ENCODE data around the gene AIG1. TPM values are rescaled to one million over a fixed set of nuclear protein-coding genes. Genes with fewer than 3 reads are reported as not detected.

Gene AIG1
- total and polyA plus RNA-seq, 4 donors, result 19.9 to 31.7 (median 27.3) TPM

GRCh38 chr6:143210420-143210819 lies 149.7 kb downstream of the AIG1 start:
- DNase-seq, result no peak
- no peak for ATAC-seq (ENCODE audit: insufficient read depth, low FRiP score)
- Histone ChIP-seq H3K9ac (ENCODE audit: insufficient read depth in 1 of 2, low read length in 2 of 2) (no peak overlapping the region), H3K4me1 (ENCODE audit: control insufficient read depth in 5 of 5, insufficient read depth in 5 of 5, low read length in 5 of 5) (peaks cover 0 to 16% (median 10%) of the 10 kb centered on the region in 5 donors), H3K27ac (ENCODE audit: low read depth in 1 of 2, low read length in 1 of 2) (no peak overlapping the region), H3K4me3 (no peak overlapping the region), H3K36me3 (ENCODE audit: control insufficient read depth in 4 of 4, insufficient read depth in 4 of 4, low read length in 4 of 4) (no peaks in the 10 kb centered on the region), H3K9me3 (ENCODE audit: control insufficient read depth in 4 of 4, insufficient read depth in 3 of 4, low read length in 3 of 4) (no peaks in the 10 kb centered on the region), H3K27me3 (ENCODE audit: control insufficient read depth in 3 of 3, insufficient read depth in 3 of 3, low read length in 2 of 3) (no peaks in the 10 kb centered on the region)
- WGBS, 2 donors, result 86 to 88% methylated on average over 2 of the region's 2 CpGs
- TF ChIP-seq, protein P1, sequence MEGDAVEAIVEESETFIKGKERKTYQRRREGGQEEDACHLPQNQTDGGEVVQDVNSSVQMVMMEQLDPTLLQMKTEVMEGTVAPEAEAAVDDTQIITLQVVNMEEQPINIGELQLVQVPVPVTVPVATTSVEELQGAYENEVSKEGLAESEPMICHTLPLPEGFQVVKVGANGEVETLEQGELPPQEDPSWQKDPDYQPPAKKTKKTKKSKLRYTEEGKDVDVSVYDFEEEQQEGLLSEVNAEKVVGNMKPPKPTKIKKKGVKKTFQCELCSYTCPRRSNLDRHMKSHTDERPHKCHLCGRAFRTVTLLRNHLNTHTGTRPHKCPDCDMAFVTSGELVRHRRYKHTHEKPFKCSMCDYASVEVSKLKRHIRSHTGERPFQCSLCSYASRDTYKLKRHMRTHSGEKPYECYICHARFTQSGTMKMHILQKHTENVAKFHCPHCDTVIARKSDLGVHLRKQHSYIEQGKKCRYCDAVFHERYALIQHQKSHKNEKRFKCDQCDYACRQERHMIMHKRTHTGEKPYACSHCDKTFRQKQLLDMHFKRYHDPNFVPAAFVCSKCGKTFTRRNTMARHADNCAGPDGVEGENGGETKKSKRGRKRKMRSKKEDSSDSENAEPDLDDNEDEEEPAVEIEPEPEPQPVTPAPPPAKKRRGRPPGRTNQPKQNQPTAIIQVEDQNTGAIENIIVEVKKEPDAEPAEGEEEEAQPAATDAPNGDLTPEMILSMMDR (IDR thresholded peaks at IDR 0.05; ENCODE audit: control extremely low read depth, extremely low read depth), result no peak

GRCh38 chr6:143213859-143214376 lies 153.2 kb downstream of the AIG1 start:
- no peak overlapping the region for H3K9ac ChIP-seq (ENCODE audit: insufficient read depth in 1 of 2, low read length in 2 of 2)
- no peak overlapping the region for H3K4me3 ChIP-seq
- H3K27ac ChIP-seq (ENCODE audit: low read depth in 1 of 2, low read length in 1 of 2), result no peak overlapping the region
- peaks cover 0 to 18% (median 9%) of the 10 kb centered on the region in 5 donors for H3K4me1 ChIP-seq (ENCODE audit: control insufficient read depth in 5 of 5, insufficient read depth in 5 of 5, low read length in 5 of 5)
- DNase-seq, result peak in 2 of 3 donors; percentile 26 to 45
- H3K36me3 ChIP-seq (ENCODE audit: control insufficient read depth in 4 of 4, insufficient read depth in 4 of 4, low read length in 4 of 4), result no peaks in the 10 kb centered on the region
- no peak for ATAC-seq (ENCODE audit: insufficient read depth, low FRiP score)
- TF ChIP-seq, protein P1 (IDR thresholded peaks at IDR 0.05; ENCODE audit: control extremely low read depth, extremely low read depth), result no peak
- no peaks in the 10 kb centered on the region for H3K9me3 ChIP-seq (ENCODE audit: control insufficient read depth in 4 of 4, insufficient read depth in 3 of 4, low read length in 3 of 4)
- no peaks in the 10 kb centered on the region for H3K27me3 ChIP-seq (ENCODE audit: control insufficient read depth in 3 of 3, insufficient read depth in 3 of 3, low read length in 2 of 3)
- 75 to 90% methylated on average over 3 of the region's 3 CpGs for WGBS, 2 donors

DNA sequence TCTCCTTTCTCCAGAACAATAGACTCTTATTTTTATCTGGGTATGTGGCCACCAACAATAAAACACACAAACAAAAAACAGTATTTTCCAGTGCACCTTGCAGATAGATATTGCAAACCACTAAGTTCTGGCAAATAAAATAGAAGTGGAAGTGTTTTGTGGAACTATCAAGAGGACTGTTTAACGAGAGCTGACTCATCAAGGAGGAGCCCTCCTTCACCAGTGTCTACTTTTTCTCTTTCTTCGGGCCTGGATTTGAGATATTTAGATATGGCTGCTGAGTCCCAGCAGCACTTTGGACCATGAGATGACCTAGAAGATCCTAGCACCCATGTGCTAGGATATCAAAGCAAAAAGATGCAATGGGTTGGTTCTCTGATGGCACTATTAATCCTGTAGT lies 154.7 kb downstream of the AIG1 start:
- Histone ChIP-seq H3K4me3 (no peak overlapping the region), H3K27ac (ENCODE audit: low read depth in 1 of 2, low read length in 1 of 2) (no peak overlapping the region), H3K36me3 (ENCODE audit: control insufficient read depth in 4 of 4, insufficient read depth in 4 of 4, low read length in 4 of 4) (no peaks in the 10 kb centered on the region), H3K9ac (ENCODE audit: insufficient read depth in 1 of 2, low read length in 2 of 2) (no peak overlapping the region), H3K9me3 (ENCODE audit: control insufficient read depth in 4 of 4, insufficient read depth in 3 of 4, low read length in 3 of 4) (no peaks in the 10 kb centered on the region), H3K27me3 (ENCODE audit: control insufficient read depth in 3 of 3, insufficient read depth in 3 of 3, low read length in 2 of 3) (no peaks in the 10 kb centered on the region), H3K4me1 (ENCODE audit: control insufficient read depth in 5 of 5, insufficient read depth in 5 of 5, low read length in 5 of 5) (peaks cover 0 to 22% (median 9%) of the 10 kb centered on the region in 5 donors)
- DNase-seq (no peak), ATAC-seq (ENCODE audit: insufficient read depth, low FRiP score) (no peak)
- TF ChIP-seq, protein P1 (IDR thresholded peaks at IDR 0.05; ENCODE audit: control extremely low read depth, extremely low read depth), result no peak
- 65 to 69% methylated on average over 2 of the region's 2 CpGs for WGBS, 2 donors

DNA sequence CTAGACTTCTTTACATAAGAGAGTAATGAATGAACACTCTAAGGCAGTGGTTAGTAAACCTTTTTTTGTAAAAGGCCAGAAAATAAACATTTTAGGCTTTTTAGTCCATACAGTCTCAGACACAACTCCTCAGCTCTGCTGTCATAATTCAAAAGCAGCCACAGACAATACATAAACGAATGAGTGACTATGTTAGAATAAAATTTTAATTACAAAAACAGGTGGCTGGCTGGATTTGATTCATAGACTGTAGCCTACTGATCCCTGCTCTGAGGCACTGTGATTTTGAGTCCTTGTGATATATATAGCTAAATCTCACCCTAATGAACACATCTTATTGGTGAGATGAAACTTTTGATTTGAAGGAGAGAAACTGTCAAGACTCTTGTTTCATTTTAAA lies 155.1 kb downstream of the AIG1 start:
- WGBS, 2 donors, result 64 to 76% methylated on average over 1 of the region's 1 CpG
- ATAC-seq (ENCODE audit: insufficient read depth, low FRiP score), result no peak

More for the DNA sequence above, 155.1 kb downstream of the AIG1 start:
- Histone ChIP-seq H3K4me1 (ENCODE audit: control insufficient read depth in 5 of 5, insufficient read depth in 5 of 5, low read length in 5 of 5) (peaks cover 0 to 23% (median 9%) of the 10 kb centered on the region in 5 donors), H3K36me3 (ENCODE audit: control insufficient read depth in 4 of 4, insufficient read depth in 4 of 4, low read length in 4 of 4) (no peaks in the 10 kb centered on the region), H3K4me3 (no peak overlapping the region), H3K27me3 (ENCODE audit: control insufficient read depth in 3 of 3, insufficient read depth in 3 of 3, low read length in 2 of 3) (no peaks in the 10 kb centered on the region), H3K27ac (ENCODE audit: low read depth in 1 of 2, low read length in 1 of 2) (no peak overlapping the region), H3K9me3 (ENCODE audit: control insufficient read depth in 4 of 4, insufficient read depth in 3 of 4, low read length in 3 of 4) (no peaks in the 10 kb centered on the region), H3K9ac (ENCODE audit: insufficient read depth in 1 of 2, low read length in 2 of 2) (no peak overlapping the region)
- peak in 1 of 3 donors; percentile 41 for DNase-seq
- TF ChIP-seq, protein P1 (IDR thresholded peaks at IDR 0.05; ENCODE audit: control extremely low read depth, extremely low read depth), result no peak
